Heart left ventricle (tissue), 13 donors: ENCODE results near the gene ZNF511.

Experiments
- POLR2A ChIP-seq, 2 donors: fragments of 450-650 bp; IDR thresholded peaks; one replicate each; pipeline ENCODE4 v1.6.1; 2017; ENCODE audit warnings: antibody characterized with exemption in 2 of 2, mild to moderate bottlenecking in 2 of 2, moderate library complexity in 2 of 2
- TF ChIP-seq, protein P1 (sequence below), 12 donors: fragments of 200-600 bp; sonication (generic) in 4 of 12; IDR thresholded peaks; one replicate each; pipeline versions ENCODE4 v1.5.0 to v1.8.0; 2018 to 2022; ENCODE audit warnings: antibody characterized with exemption in 12 of 12, mild to moderate bottlenecking in 5 of 12
- donor health status: ischemic (EF 13 %, LVEDD 7.1; RV severe dilation, severe dysfunction).
- donor health status: DM: no; HTN: yes; CAD: no.
- donor health status: DM: no; HTN: no; CAD: no.
- donor health status: ischemic (EF 25% LVEDD 6.9; RV normal size, moderate dysfunction).
- donor health status: ischemic (EF 25% LVEDD 5.7; RV mildly dilated, moderate dysfunction).
- donor health status: ischemic (EF 35%, LVEDD 5.7; RV mildly dilated, moderate dysfunction).
- donor health status: nonischemic (EF 11% LVEDD 7.7; RV severe dilation, severe dysfunction).
- donor health status: DM: yes; HTN: yes; CAD: no.
- donor health status: PGD.
- donor health status: ischemic (EF 29% LVEDD 5.4; RV normal size, mild dysfunction).
- donor health status: nonischemic (EF 23%, LVEDD 6.1; RV moderate dilation, normal function).

DNA sequence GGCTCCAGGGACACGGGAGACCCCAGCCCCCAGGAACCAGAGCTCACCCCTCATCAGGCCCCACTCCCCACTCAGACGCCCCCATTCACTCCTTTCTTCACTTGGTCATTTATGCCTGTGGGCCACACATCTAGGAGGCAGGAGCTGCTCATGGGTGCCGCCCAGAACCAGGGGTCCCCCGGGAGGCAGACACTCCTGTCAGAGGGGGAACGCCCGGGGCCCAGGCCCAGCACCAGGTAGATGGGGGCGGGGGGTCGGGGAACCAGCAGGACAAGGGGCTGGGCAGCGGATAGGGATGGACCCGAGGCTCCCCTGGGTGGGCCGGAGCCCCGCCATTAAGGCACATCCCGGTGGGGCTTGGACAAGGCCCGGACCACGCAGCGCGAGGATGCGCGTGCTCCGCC, 16.1 kb downstream of the ZNF511 start:
- TF ChIP-seq, protein P1, sequence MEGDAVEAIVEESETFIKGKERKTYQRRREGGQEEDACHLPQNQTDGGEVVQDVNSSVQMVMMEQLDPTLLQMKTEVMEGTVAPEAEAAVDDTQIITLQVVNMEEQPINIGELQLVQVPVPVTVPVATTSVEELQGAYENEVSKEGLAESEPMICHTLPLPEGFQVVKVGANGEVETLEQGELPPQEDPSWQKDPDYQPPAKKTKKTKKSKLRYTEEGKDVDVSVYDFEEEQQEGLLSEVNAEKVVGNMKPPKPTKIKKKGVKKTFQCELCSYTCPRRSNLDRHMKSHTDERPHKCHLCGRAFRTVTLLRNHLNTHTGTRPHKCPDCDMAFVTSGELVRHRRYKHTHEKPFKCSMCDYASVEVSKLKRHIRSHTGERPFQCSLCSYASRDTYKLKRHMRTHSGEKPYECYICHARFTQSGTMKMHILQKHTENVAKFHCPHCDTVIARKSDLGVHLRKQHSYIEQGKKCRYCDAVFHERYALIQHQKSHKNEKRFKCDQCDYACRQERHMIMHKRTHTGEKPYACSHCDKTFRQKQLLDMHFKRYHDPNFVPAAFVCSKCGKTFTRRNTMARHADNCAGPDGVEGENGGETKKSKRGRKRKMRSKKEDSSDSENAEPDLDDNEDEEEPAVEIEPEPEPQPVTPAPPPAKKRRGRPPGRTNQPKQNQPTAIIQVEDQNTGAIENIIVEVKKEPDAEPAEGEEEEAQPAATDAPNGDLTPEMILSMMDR (IDR thresholded peaks at IDR 0.05): no peak
- TF ChIP-seq POLR2A (IDR thresholded peaks at IDR 0.05): no peak
